ENCODE measurements around the gene CRY1.
"Not testable (repeated sequence)": the region's sequence is repeated elsewhere in the genome, so short reads cannot be mapped to it uniquely, and the experiment has no call there.

CRY1 gene

DNA sequence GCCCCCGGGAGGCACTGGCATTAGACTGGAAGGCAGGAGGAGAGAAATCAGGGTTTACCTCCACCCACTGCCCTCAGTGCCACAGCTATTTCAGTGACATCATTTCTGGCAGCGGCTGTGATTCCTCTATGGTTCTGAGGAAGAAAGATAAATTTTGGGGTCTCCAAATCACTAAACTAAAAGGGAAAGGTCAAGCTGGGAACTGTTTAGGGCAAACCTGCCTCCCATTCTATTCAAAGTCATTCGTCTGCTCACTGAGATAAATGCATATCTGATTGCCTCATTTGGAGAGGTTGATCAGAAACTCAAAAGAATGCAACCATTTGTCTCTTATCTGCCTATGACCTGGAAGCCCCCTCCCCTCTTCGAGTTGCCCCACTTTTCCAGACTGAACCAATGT is 14.0 kb upstream of the CRY1 start:
- no peak for DNase-seq

DNA sequence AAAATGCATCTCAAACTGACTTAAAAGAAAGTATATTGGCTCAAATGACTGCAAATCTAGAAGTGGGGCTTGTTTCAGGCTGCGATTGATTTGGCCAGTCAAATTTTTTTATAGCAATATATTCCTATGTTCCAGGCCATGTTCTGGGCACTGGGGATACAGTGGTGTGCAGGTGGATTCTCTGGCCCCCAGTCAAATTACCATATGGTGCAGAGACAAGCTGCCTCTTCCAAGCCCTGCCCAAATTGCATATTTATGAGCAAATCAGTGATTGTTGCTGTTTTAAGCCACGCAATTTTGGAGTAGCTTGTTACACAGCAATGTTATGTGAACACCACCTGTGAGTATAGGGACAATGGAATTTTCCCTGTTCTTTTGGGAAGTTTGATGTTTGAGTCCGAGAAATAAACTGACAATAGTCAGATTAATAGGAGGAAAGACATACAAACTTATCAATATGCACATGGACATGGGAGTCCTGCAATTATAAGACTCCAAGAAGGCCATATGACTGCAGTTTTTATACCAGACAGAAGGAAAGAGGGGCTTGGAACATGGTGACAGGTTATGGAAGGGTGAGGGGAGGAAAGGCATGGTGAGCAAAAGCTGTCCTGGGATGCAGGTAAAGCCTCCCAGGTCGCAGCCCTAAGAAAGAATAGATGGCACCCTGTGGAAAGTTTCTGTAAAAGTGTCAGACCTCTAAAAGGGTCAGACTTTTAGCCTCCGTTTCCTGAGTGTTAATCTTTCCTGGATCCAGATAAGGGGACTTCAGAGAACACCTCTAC is 13.1 kb upstream of the CRY1 start:
- DNase-seq = no peak

DNA sequence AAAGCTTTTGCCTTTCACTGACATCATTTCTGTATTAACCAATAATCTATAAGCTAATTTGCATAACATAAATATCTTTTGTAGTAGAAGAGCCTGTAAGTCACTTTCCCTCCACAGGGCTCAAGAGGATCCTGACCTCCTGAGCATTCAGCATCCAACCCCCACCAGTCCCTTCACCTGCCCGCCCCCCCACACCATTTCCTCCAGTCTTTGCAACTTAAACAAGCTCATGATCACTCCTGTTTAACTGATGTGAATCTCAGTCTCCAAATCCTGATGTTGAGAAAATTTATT is 12.0 kb upstream of the CRY1 start:
- DNase-seq = no peak

DNA sequence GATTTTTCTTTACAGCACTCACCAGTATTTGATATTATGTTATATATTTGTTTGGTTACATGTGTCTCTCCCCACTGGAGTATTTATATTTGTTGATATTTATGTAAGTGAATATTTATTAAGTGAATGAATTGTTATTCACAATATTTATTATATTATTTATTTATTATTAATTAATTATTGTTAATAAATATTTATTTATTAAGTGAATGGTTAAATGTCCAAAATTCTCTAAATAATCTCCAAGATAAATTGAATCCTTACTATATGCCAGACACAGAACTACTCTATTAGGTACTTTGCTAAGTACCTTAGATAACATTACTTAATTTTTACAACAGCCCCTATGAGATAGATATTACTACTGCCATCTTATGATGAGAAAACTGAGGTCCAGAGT is 10.2 kb upstream of the CRY1 start:
- no peak for DNase-seq

DNA sequence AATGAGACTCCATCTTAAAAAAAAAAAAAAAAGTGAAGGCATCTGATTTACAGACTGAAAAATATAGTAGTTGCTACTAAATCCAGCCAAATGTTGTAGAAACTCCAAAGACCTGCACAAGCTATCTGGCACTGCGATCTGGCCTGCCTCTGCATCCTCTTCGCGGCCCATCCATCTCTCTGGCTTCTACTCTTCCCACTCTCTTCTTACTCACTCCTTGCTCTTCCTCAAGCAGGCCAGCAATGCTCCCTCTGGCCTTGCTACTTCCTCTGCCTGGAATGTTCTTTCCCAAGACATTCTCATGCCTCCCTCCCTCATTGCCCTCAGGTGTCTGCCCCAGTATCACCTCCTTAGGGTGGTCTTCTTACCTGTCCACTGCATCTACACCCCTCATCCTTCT is 9.7 kb upstream of the CRY1 start:
- DNase-seq = no peak

DNA sequence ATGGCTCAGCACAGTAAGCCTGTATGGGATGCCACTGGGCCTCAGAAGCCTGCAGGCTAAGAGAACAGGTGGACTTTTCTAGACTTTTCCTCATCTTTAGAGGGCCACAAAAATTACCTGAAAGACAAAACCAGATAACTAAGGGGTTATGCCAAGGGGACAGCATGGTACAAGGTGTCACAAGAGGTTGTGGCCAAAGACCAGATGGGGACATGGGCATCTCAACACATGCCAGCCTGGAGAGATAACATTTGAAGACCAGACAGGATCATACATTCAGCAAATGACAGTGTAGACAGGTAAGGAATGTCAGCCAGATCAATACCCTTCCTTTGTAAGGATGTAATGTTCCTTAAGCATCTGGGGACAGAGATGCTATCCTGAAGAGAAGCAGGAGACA is 8.9 kb upstream of the CRY1 start:
- DNase-seq = no peak

DNA sequence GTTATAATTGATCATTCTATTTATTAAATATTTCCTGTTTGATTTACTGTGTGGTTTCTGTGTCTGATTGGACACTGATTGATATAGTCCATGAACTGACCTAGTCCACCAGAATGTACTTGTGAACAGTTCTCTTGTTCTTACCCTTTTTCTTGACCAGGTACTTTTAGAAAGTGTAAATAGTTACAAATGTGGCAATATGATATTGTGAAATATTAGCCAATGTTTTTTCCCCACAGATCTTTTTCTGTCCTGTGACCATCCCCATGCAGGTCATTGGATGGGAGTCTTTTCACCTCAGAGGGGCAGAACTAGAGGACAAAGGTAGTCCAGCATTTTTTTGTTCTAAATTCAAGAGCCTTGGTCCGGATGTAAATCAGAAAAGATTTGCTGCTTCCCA is 8.3 kb upstream of the CRY1 start:
- no peak for DNase-seq

DNA sequence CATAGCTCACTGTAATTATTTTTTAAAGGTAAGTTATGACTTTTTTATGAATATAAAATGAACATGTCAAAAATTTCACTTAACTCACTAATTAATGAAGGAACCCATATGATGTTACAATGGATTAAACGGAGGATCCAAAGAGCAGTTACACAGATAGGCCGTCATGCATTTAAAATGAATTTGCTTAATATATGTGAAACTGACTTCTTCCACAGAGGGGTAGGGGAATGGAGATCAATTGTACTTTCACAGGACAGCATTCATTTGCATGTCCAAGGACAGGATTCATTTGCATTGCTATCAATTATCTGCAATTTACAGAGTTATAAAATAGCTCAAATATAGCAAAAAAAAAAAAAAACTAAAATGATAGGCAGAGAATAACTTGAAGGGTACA is 6.6 kb upstream of the CRY1 start:
- DNase-seq = no peak

DNA sequence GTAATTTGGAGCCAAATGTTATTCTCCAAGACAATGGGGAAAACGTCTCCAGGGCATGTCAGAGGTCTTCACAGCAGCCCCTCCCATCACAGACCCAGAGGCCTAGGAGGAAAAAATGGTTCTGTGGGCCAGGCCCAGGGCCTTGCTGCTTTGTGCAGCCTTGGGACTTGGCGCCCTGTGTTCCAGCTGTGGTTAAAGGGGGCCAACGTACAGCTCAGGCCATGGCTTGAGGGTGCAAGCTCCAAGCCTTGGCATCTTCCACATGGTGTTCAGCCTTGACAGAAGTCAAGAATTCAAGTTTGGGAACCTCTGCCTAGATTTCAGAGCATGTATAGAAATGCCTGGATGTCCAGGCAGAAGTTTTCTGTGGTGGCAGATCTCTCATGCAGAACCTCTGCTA is 3.2 kb upstream of the CRY1 start:
- DNase-seq = no peak

DNA sequence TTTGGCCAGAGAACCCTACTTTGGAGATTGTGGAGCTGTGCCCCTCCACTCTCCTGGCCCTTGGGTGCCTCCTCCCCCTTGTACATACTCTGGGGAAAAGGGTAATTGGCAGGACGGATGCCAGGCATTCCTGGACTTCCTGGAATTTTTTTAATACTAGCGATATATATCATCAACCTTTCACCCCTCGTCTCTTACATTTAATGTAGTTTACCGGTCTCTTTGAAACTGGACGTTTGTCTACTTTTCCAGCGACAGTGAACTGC is 767 bp upstream of the CRY1 start:
- no peak for DNase-seq

DNA sequence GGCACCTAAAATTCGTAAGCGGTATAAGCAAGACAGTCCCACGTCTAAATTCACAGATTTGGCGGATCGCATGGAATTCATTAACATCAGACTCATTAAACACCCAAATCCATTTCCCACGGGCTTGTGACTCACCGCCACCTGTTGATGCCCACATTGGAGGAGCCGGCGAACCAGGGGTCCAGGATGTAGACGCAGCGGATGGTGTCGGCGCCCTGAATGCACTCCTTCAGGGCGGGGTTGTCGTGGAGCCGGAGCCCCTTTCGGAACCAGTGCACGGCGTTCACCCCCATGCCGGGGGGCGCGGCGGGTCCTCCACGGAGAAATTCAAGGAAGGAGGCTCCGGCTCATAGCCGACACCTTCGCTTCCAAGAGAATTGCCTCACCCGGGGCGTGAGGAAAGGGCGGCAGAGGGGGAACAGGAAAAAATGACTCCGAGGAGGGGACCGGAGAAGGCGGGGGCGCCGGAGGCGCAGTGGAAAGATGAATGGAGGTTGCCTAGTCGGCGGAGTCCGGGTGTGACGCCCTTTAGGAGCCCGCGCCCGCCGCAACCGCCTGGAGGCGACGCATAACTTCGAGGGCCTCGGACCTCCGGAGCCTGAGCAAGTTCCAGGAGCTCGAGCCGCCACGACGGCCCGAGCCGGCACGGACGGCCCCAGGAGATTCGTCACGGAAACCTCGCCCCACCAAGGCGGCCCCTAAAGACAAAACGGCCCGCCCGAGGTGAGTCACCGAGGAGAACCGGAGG is 506 bp downstream of the CRY1 start:
- DNase-seq = peak; percentile 7

DNA sequence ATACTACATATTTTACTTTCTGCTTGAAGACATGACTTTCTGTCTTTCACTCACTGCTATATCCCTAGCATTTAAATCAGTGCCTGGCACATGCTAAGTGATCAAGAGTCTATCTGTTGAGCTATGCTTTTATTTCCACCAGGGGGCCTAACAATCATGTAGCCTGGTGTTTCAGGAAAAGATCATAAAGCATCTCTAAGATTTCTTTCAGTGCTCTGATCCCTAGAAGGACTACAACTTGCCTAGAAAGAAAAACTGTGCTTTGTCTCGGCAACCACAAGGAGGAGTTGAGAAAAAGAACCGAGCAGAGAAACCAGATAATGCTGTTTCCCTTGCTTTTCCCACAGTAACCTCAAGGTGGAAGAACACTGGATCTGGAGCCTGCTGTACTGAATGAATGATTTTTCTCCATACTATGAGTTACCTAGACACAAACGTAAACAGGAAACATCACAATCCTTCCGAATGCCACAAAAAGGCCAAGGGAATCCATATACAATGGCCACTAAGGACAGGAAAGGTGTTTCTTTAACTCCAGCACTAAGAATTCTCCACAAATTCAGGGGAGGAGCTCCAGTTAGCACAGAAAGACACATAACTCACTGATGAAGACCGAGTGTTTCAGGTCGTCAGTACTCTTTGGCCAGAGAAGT is 1.2 kb downstream of the CRY1 start:
- peak; percentile 75 for DNase-seq

DNA sequence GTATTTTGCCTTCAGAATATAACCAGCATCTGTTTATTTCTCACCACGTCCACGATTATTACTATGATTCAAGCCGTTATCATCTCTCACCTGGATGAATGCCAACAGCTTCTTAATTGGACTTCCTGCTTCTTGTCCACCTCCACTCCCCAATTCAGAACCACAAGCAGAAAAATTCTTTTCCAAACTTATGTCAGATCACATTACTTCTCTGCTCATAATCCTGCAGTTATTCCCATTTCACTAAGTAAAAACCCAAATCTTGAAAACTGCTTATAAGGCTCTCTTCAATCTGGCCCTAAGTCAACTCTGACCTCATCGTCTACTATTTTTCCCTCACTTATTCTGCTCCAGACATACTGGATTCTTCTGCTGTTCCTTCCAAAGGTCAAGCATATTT is 2.0 kb downstream of the CRY1 start:
- DNase-seq = no peak

DNA sequence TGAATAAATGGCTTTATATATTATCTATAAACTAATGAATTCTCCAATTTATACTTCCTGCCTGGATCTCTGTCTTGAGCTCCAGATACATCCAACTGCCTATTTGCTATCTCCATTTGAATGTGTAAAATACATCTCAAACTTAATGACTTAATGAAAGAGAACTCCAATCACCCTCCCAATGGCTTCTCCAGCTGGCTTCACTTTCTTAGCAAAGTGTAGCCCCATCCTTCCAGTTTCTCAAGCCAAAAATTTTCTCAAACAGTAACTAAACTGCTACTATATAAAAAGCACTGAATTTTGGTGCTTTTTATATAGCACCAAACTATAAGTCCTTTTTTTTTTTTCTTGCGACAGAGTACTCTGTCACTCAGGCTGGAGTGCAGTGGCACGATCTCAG is 2.6 kb downstream of the CRY1 start:
- no peak for DNase-seq

DNA sequence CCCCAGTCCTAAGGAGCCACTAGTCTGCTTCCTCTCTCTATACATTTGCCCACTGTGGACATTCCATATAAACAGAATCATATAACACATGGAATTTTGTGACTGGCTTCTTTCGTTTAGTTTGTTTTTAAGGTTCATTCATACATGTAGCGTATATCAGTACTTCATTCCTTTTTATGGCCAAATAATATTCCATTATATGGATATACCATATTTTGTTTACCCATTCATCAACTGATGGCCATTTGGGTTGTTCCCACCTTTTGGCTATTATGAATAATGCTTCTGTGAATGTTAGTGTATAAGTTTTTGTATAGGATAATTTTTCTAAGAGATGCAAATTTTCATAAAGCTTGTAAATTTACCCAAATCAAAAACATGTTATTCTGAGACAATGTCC is 4.4 kb downstream of the CRY1 start:
- DNase-seq = no peak

DNA sequence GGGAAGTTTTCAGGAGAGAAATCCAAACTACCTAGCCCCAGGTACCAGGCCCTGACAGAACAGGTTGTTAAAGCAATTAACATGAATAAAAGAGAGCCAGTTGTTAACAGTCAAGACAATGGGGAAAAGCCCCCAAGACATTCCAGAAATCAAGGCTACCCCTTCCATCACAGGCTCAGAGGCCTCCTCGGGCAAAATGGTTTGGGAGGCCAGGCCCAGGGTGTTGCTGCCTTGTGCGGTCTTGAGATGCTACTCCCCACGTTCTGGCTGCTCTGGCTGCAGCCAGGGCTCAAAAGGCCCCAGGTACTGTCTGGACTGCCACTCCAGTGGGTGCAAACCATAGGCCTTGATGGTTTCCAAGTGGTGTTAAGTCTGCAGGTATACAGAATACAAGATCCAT is 7.0 kb downstream of the CRY1 start:
- no peak for DNase-seq

DNA sequence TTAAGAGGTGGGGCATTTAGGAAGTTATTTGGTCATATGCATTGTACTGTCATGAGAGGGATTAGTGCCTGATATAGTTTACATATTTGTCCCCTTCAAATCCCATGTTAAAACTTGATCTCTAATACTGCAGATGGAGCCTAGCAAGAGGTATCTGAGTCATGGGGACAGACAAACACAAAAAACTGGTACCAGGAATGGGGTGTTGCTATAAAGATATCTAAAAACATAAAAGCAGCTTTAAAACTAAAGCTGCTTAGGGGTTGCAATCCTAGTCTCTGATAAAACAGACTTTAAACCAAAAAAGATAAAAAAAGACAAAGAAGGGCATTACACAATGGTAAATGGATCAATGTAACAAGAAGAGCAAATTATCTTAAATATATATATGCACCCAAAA is 11.6 kb downstream of the CRY1 start:
- no peak for DNase-seq

DNA sequence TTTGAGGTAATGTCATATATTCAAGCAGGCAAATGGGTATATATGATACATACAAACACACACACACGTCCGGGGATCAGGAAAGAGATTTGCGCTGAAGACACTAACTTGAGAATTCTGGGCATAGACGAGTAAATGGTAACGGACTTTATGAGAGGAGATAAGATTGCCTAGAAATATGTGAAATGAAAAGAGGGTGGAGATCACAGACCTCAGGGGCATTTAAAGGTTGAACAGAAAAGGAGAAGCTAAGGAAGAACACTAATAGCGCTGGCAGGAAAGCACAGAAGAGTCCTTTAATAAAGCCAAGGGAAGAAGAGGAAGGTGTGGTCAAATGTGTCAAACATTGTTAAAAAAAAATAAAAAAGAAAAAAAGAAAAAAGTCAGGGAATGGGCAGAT is 13.1 kb downstream of the CRY1 start:
- DNase-seq = no peak

DNA sequence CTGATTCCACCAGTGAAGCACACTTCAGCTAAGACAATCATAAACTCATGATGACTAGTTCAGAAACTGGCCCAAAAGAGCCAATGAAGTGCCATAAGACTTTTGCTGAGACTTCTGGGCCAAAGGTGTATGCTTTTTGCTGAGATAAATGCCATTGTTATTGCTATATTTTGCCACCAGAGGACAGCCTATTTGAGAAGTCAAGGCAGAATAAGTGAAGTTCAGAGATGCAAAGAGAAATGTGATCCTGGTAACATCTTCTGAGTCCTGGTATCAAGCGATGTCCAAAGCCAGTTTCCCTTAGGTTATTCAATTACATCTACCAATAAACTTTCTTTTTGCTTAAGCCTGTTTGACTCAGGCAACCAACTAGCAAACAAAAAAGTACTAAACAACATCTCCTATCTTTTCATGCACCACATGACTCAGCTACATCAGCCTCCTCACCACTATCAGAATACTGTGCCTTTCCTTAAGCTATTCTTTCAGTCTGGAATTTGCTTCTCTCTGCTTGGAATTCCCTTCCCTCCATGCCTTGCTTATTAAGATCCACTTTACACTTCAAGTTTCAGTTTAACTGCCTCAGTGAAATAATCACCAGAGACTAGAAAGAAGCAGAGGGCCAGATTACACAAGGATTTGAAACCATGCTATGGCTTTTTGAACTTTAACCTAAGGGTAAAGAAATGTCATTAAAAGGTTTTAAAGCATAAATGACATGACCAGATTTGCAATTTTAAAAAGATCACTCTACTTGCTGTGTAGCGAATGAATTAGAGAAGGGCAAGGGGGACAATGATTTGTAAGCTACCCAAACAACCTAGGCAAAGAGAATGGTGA is 14.0 kb downstream of the CRY1 start:
- no peak for DNase-seq

DNA sequence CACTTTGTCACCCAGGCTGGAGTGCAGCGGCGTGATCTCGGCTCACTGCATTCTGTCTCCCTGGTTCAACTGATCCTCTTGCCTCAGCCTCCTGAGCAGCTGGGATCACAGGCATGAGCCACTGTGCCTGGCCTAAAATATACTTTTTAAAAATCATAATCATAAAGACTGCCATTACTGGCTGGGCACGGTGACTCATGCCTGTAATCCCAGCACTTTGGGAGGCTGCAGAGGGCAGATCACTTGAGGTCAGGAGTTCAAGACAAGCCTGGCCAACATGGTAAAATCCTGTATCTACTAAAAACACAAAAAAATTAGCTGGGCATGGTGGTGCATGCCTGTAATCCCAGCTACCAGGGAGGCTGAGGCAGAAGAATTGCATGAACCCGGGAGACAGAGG is 20.1 kb downstream of the CRY1 start:
- not testable (repeated sequence) for DNase-seq

DNA sequence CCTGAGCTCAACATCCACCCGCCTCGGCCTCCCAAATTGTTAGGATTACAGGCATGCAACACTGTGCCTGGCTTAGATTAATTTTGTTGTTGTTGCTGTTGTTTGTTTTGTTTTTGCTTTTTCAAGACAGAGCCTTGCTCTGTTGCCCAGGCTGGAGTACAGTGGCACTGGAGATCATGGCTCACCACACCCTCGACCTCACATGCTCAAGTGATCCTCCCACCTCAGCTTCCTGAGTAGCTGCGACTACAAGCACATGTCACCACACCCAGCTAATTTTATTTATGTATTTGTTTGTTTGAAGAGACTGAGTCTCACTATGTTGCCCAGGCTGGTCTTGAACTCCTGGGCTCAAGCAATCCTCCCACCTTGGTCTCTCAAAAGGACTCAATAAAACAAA is 26.7 kb downstream of the CRY1 start:
- no peak for DNase-seq

DNA sequence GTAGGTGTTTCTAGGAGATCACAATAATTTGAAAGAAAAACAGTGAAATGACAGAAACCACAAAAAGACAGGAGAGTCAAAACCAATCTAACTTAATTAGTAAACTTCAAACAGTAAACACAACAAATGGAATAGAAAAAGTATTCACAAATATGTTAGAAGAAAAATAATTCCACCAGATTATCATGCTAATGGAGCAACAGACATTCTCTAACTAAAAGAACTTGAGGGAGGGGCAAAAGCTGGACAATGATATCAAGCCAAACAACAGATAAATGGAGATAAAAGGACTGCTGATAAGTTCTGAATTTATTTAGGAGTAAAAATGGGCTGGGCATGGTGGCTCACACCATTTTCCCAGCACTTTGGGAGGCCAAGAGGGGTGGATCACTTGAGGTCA is 28.7 kb downstream of the CRY1 start:
- no peak for DNase-seq

DNA sequence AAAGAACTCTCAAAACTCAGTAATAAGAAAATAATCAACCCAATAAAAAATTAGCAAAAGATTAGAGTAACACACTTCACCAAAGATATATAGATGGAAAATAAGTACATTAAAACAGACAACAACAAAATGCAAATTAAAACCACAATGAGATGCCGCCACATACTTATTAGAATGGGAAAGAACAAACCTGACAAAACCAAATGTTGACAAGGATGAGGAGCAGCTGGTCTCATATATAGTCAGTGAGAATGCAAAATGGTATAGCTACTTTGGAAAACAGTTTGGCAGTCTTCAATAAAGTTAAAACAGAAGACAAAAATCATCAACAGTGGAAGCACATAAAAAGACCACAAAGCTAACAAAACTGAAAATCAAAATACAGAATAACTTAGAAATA is 29.1 kb downstream of the CRY1 start:
- no peak for DNase-seq

DNA sequence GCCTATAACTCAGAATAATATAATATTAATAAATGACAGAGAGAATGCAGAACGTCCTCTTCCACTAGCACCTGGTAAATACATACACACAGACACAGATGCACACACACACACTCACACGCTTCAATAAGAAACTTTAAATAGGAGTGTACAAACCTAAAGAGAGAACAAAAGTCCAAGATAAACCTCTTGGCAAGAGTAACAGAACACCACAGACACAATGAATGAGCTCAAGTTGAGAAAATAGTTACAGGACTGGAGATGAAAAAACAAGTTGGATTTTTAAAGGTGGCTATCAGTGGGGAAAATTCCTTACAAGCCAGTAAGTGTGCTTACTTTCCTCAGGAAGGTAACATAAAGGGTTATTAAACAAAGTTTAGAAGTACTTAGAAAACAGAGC is 35.2 kb downstream of the CRY1 start:
- no peak for DNase-seq
